Ectodermal cell (in vitro differentiated cells): ENCODE data around the gene CASQ2.

ENCODE experiments used
- H3K27ac ChIP-seq: 2 replicates; pipeline ENCODE4 v1.7.0; 2013; ENCODE audit warnings: mild to moderate bottlenecking, low read depth, low read length; ENCODE audit not compliant: insufficient read depth, poor library complexity, severe bottlenecking
- H3K27me3 ChIP-seq: 2 replicates; pipeline ENCODE4 v1.7.0; 2013; ENCODE audit warnings: mild to moderate bottlenecking, low read length; ENCODE audit not compliant: insufficient read depth, control insufficient read depth, poor library complexity, severe bottlenecking
- H3K36me3 ChIP-seq: one replicate; pipeline ENCODE4 v1.7.0; 2013; ENCODE audit warnings: low read length; ENCODE audit not compliant: control insufficient read depth, insufficient read depth
- H3K4me1 ChIP-seq: one replicate; pipeline ENCODE4 v1.7.0; 2013; ENCODE audit warnings: low read length; ENCODE audit not compliant: control insufficient read depth, insufficient read depth
- H3K4me3 ChIP-seq: 2 replicates; pipeline ENCODE4 v1.7.0; 2013; ENCODE audit warnings: low read depth, low read length, control low read depth; ENCODE audit not compliant: insufficient read depth
- H3K9me3 ChIP-seq: 2 replicates; pipeline ENCODE4 v1.7.0; 2013; ENCODE audit warnings: mild to moderate bottlenecking, low read length, moderate library complexity; ENCODE audit not compliant: control insufficient read depth
- WGBS, 2 experiments: methylation state at CpG; one replicate each; pipeline ENCODE4 v1.1.7; 2013; ENCODE audit warnings: missing lambda C conversion rate in 2 of 2; 5-methylcytosine and 5-hydroxymethylcytosine counted together

The CASQ2 gene

GRCh38 chr1:115722221-115722620 is 46.3 kb downstream of the CASQ2 start:
- Histone ChIP-seq H3K27me3 (no peaks in the 10 kb centered on the region), H3K27ac (no peak overlapping the region), H3K9me3 (no peaks in the 10 kb centered on the region), H3K36me3 (no peaks in the 10 kb centered on the region), H3K4me3 (no peak overlapping the region), H3K4me1 (no peaks in the 10 kb centered on the region)
- WGBS, 2 experiments = no CpG with 5 or more reads among the region's 1 CpG

- no peaks in the 10 kb centered on the region for H3K36me3 ChIP-seq
- H3K4me1 ChIP-seq = no peaks in the 10 kb centered on the region
- H3K4me3 ChIP-seq = no peak overlapping the region
- WGBS, 2 experiments = 94% methylated on average over 7 of the region's 7 CpGs
- no peak overlapping the region for H3K27ac ChIP-seq
- H3K27me3 ChIP-seq = no peaks in the 10 kb centered on the region
- no peaks in the 10 kb centered on the region for H3K9me3 ChIP-seq
Observed at GRCh38 chr1:115719285-115719684, 49.2 kb downstream of the CASQ2 start.

GRCh38 chr1:115718011-115718754 is 50.3 kb downstream of the CASQ2 start:
- no peaks in the 10 kb centered on the region for H3K9me3 ChIP-seq
- WGBS, 2 experiments = 93 to 95% methylated on average over 5 of the region's 5 CpGs
- no peaks in the 10 kb centered on the region for H3K27me3 ChIP-seq
- H3K4me1 ChIP-seq = no peaks in the 10 kb centered on the region
- no peak overlapping the region for H3K4me3 ChIP-seq
- no peak overlapping the region for H3K27ac ChIP-seq
- no peaks in the 10 kb centered on the region for H3K36me3 ChIP-seq

- no peak overlapping the region for H3K4me3 ChIP-seq
- no peaks in the 10 kb centered on the region for H3K4me1 ChIP-seq
- H3K9me3 ChIP-seq = no peaks in the 10 kb centered on the region
- 54 to 59% methylated on average over 5 of the region's 5 CpGs for WGBS, 2 experiments
- no peaks in the 10 kb centered on the region for H3K36me3 ChIP-seq
- H3K27me3 ChIP-seq = no peaks in the 10 kb centered on the region
- no peak overlapping the region for H3K27ac ChIP-seq
Observed at GRCh38 chr1:115717541-115717940, 51.0 kb downstream of the CASQ2 start.

DNA sequence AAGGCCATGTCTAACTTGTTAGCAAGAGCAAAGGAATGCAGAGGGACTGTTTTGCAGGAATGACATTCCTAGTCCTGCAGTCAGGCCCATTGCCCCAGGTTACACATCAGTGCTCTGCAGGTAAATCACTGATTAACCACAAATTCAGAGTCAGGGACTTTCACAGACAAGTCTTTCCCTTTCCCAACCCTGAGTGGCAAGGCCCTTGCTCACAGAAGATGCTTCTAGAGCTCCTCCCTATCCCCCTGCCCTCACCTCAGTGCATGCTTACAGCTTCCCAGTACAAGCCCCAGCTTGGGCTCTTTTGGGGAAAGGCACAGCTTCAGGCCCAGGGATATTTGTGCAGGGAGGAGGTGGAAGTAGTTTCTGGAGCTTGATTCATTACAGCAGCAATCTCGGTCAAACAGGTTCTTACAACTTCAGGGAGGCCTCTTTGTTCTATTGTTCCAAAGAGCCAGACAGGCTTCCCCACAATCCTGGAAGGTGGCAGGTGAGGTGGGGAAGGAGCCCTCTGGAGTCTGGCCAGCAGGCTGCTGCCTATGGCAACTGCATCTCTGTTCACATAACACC is 53.9 kb downstream of the CASQ2 start:
- H3K27me3 ChIP-seq = no peaks in the 10 kb centered on the region
- H3K27ac ChIP-seq = no peak overlapping the region
- WGBS, 2 experiments = 55 to 61% methylated on average over 1 of the region's 1 CpG
- H3K36me3 ChIP-seq = no peaks in the 10 kb centered on the region
- no peak overlapping the region for H3K4me3 ChIP-seq
- no peaks in the 10 kb centered on the region for H3K9me3 ChIP-seq
- H3K4me1 ChIP-seq = no peaks in the 10 kb centered on the region

- no peaks in the 10 kb centered on the region for H3K27me3 ChIP-seq
- no peaks in the 10 kb centered on the region for H3K9me3 ChIP-seq
- H3K27ac ChIP-seq = no peak overlapping the region
- H3K4me1 ChIP-seq = no peaks in the 10 kb centered on the region
- WGBS, 2 experiments = 89 to 95% methylated on average over 5 of the region's 5 CpGs
- H3K4me3 ChIP-seq = no peak overlapping the region
- H3K36me3 ChIP-seq = no peaks in the 10 kb centered on the region
Observed at GRCh38 chr1:115713906-115714305, 54.6 kb downstream of the CASQ2 start.

DNA sequence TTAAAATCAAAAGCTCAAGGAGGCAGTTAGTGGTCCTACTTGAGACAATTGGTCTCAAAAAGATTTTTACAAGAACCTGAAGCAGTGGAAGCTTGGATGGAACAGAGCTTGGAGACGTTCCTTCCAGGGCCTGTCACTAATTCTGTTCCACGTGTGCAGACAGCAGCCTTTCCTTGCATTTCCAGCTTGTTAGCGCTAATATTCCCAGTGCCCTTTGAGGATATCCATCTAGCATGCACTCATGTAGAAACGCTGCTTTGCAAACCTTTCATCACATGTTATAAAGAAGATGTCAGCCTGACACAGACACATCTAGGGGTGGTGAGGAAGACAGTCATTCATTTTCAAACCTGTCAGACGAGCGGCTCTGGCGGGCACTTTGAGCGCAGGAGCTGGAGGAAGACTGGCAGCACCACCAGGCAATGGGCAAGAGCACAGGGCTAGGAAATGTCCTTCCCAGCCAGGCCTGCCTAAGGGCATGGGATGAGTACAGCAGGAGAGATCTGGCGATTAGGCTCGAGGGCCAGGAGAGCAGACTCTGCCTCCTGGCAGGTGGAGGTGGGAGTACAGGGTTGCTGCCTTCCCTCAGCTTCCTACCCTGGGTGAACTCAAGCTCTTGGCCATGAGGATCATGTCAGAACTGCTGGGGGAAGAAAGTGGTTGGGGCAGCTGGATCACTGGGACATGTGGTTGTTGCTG is 55.5 kb downstream of the CASQ2 start:
- no peaks in the 10 kb centered on the region for H3K4me1 ChIP-seq
- H3K36me3 ChIP-seq = no peaks in the 10 kb centered on the region
- no peak overlapping the region for H3K4me3 ChIP-seq
- H3K9me3 ChIP-seq = no peaks in the 10 kb centered on the region
- no peaks in the 10 kb centered on the region for H3K27me3 ChIP-seq
- no peak overlapping the region for H3K27ac ChIP-seq
- WGBS, 2 experiments = 89 to 92% methylated on average over 10 of the region's 10 CpGs

DNA sequence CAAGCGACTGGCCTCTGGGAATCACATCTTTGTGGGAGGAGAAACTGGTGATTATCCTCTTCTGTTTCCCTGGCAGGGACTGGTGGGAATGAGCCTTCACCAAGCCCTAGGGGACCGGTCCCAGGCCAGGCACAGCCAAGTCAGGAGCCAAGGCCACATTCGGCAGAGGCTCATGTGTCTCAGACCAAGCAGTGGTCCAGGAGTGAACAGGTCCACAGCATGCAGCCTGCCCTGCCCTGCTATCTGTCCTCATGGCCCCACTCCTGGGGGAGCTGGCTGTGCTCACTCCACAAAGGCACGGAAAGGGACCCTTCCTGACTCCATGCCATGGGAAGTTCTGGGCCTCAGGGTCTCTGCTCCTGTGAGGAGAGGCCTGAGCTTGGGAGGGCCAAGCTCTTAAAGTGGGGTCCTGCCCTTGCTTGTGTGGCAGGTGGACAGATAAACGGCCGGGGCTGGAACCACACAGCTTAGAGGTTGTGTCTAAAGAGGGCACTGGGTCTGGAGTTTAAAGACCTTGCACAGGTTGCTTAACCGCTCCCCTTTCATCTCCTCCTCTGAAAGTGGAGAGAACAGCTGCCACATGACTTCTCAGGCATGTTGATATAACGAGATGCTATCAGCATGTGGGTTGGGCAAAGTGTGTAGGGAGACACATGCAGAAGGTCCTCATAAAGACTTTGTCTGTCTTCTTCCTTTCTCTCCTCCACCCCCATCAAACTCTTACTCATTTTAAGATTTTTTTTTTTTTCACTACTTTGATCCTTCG is 57.5 kb downstream of the CASQ2 start:
- no peak overlapping the region for H3K27ac ChIP-seq
- WGBS, 2 experiments = 84 to 85% methylated on average over 9 of the region's 9 CpGs
- H3K27me3 ChIP-seq = no peaks in the 10 kb centered on the region

GRCh38 chr1:115706587-115707425 is 61.7 kb downstream of the CASQ2 start:
- Histone ChIP-seq H3K27ac (no peak overlapping the region), H3K4me1 (peaks cover 5% of the 10 kb centered on the region), H3K9me3 (no peaks in the 10 kb centered on the region), H3K36me3 (no peaks in the 10 kb centered on the region), H3K4me3 (no peak overlapping the region), H3K27me3 (no peaks in the 10 kb centered on the region)
- WGBS, 2 experiments = 45 to 49% methylated on average over 8 of the region's 8 CpGs

More for the DNA sequence above, 57.5 kb downstream of the CASQ2 start:
- Histone ChIP-seq H3K9me3 (no peaks in the 10 kb centered on the region), H3K4me1 (peaks cover under 1% of the 10 kb centered on the region), H3K4me3 (no peak overlapping the region), H3K36me3 (no peaks in the 10 kb centered on the region)
